Activated T-cell treated with anti-CD3 and anti-CD28 coated beads, Interleukin-2, amount 50 U/mL, for 24 hours (primary cell): ENCODE measurements around the gene TP53RK.

Experiments used
- DNase-seq: peaks from one replicate; pipeline ENCODE4 v3.0.0-alpha.2; 2020
- H3K27ac Mint-ChIP-seq: 2 replicates; pipeline ENCODE4 v1.8.0; 2020; ENCODE audit warnings: mild to moderate bottlenecking, mixed read lengths
- H3K27me3 Mint-ChIP-seq: 2 replicates; pipeline ENCODE4 v1.8.0; 2020; ENCODE audit warnings: mixed read lengths
- H3K36me3 Mint-ChIP-seq: 2 replicates; pipeline ENCODE4 v1.8.0; 2020; ENCODE audit warnings: low read depth, mixed read lengths
- H3K4me1 Mint-ChIP-seq: 2 replicates; pipeline ENCODE4 v1.8.0; 2020; ENCODE audit warnings: low read depth, mixed read lengths
- H3K4me3 Mint-ChIP-seq: 2 replicates; pipeline ENCODE4 v1.8.0; 2020; ENCODE audit warnings: mild to moderate bottlenecking, moderate library complexity, mixed read lengths
- H3K9me3 Mint-ChIP-seq: 2 replicates; pipeline ENCODE4 v1.8.0; 2020; ENCODE audit warnings: mixed read lengths

Gene TP53RK

GRCh38 chr20:46689082-46689753, at the start of gene TP53RK:
TSS of gene TP53RK (minus strand) at chr20:46689444. CDS start at chr20:46689414, 30 bp downstream.
- Mint-ChIP-seq H3K9me3 (no peaks in the 10 kb centered on the region), H3K4me1 (peaks cover 45% of the 10 kb centered on the region), H3K36me3 (peaks cover 43% of the 10 kb centered on the region), H3K27ac (peak within 1 kb of the TSS; percentile 98), H3K27me3 (no peaks in the 10 kb centered on the region), H3K4me3 (peak within 1 kb of the TSS; percentile 94)
- DNase-seq, result peak; percentile 95

- Mint-ChIP-seq H3K4me3 (no peak overlapping the region), H3K9me3 (no peaks in the 10 kb centered on the region), H3K36me3 (no peaks in the 10 kb centered on the region)
These were observed 46.2 kb upstream of the TP53RK start for GRCh38 chr20:46735436-46735835.

GRCh38 chr20:46731770-46732169, 42.5 kb upstream of the TP53RK start:
- Mint-ChIP-seq H3K9me3 (no peaks in the 10 kb centered on the region), H3K27me3 (peaks cover 22% of the 10 kb centered on the region), H3K4me3 (no peak overlapping the region), H3K27ac (no peak overlapping the region), H3K4me1 (no peaks in the 10 kb centered on the region), H3K36me3 (no peaks in the 10 kb centered on the region)
- DNase-seq, result no peak

More at GRCh38 chr20:46735436-46735835, 46.2 kb upstream of the TP53RK start:
- H3K27me3 Mint-ChIP-seq, result peaks cover 37% of the 10 kb centered on the region
- no peak overlapping the region for H3K27ac Mint-ChIP-seq
- H3K4me1 Mint-ChIP-seq, result no peaks in the 10 kb centered on the region
- DNase-seq, result no peak

GRCh38 chr20:46725186-46726165, 36.2 kb upstream of the TP53RK start:
- H3K27ac Mint-ChIP-seq, result no peak overlapping the region
- no peak overlapping the region for H3K4me3 Mint-ChIP-seq
- peaks cover 4% of the 10 kb centered on the region for H3K9me3 Mint-ChIP-seq
- no peak for DNase-seq
- peaks cover 2% of the 10 kb centered on the region for H3K4me1 Mint-ChIP-seq
- H3K27me3 Mint-ChIP-seq, result peaks cover 6% of the 10 kb centered on the region
- H3K36me3 Mint-ChIP-seq, result no peaks in the 10 kb centered on the region

- peaks cover 2% of the 10 kb centered on the region for H3K4me1 Mint-ChIP-seq
- DNase-seq, result no peak
- peaks cover 4% of the 10 kb centered on the region for H3K27me3 Mint-ChIP-seq
- H3K36me3 Mint-ChIP-seq, result no peaks in the 10 kb centered on the region
- H3K4me3 Mint-ChIP-seq, result no peak overlapping the region
- H3K27ac Mint-ChIP-seq, result no peak overlapping the region
- peaks cover 13% of the 10 kb centered on the region for H3K9me3 Mint-ChIP-seq
These were observed 35.2 kb upstream of the TP53RK start for GRCh38 chr20:46724343-46724959.

GRCh38 chr20:46723039-46723438, 33.8 kb upstream of the TP53RK start:
- H3K27me3 Mint-ChIP-seq, result no peaks in the 10 kb centered on the region
- peaks cover 16% of the 10 kb centered on the region for H3K9me3 Mint-ChIP-seq
- no peak overlapping the region for H3K27ac Mint-ChIP-seq
- H3K4me1 Mint-ChIP-seq, result peaks cover 2% of the 10 kb centered on the region
- no peak overlapping the region for H3K4me3 Mint-ChIP-seq
- no peaks in the 10 kb centered on the region for H3K36me3 Mint-ChIP-seq
- DNase-seq, result no peak

GRCh38 chr20:46722450-46722849, 33.2 kb upstream of the TP53RK start:
- Mint-ChIP-seq H3K9me3 (peaks cover 16% of the 10 kb centered on the region), H3K36me3 (no peaks in the 10 kb centered on the region), H3K27ac (no peak overlapping the region), H3K4me3 (no peak overlapping the region), H3K4me1 (peaks cover 2% of the 10 kb centered on the region), H3K27me3 (no peaks in the 10 kb centered on the region)
- DNase-seq, result no peak

GRCh38 chr20:46721476-46721875, 32.2 kb upstream of the TP53RK start:
- H3K9me3 Mint-ChIP-seq, result peaks cover 16% of the 10 kb centered on the region
- no peaks in the 10 kb centered on the region for H3K36me3 Mint-ChIP-seq
- no peak overlapping the region for H3K4me3 Mint-ChIP-seq
- H3K27me3 Mint-ChIP-seq, result no peaks in the 10 kb centered on the region
- no peak for DNase-seq
- peaks cover 2% of the 10 kb centered on the region for H3K4me1 Mint-ChIP-seq
- no peak overlapping the region for H3K27ac Mint-ChIP-seq

GRCh38 chr20:46720776-46721425, 31.7 kb upstream of the TP53RK start:
- Mint-ChIP-seq H3K36me3 (no peaks in the 10 kb centered on the region), H3K27me3 (peaks cover 1% of the 10 kb centered on the region), H3K4me3 (no peak overlapping the region), H3K9me3 (peaks cover 16% of the 10 kb centered on the region), H3K27ac (no peak overlapping the region), H3K4me1 (peaks cover 2% of the 10 kb centered on the region)
- DNase-seq, result no peak

- H3K36me3 Mint-ChIP-seq, result no peaks in the 10 kb centered on the region
- no peak for DNase-seq
- H3K4me3 Mint-ChIP-seq, result no peak overlapping the region
- peaks cover 8% of the 10 kb centered on the region for H3K27me3 Mint-ChIP-seq
- no peak overlapping the region for H3K27ac Mint-ChIP-seq
- peaks cover 2% of the 10 kb centered on the region for H3K4me1 Mint-ChIP-seq
- peaks cover 16% of the 10 kb centered on the region for H3K9me3 Mint-ChIP-seq
These were observed 30.8 kb upstream of the TP53RK start for GRCh38 chr20:46720019-46720418.

- peaks cover 16% of the 10 kb centered on the region for H3K9me3 Mint-ChIP-seq
- no peaks in the 10 kb centered on the region for H3K36me3 Mint-ChIP-seq
- peaks cover 2% of the 10 kb centered on the region for H3K4me1 Mint-ChIP-seq
- H3K4me3 Mint-ChIP-seq, result no peak overlapping the region
- no peak for DNase-seq
- H3K27ac Mint-ChIP-seq, result no peak overlapping the region
- H3K27me3 Mint-ChIP-seq, result peaks cover 28% of the 10 kb centered on the region
These were observed 28.7 kb upstream of the TP53RK start for GRCh38 chr20:46717818-46718541.

- Mint-ChIP-seq H3K9me3 (peaks cover 11% of the 10 kb centered on the region), H3K4me1 (no peaks in the 10 kb centered on the region), H3K4me3 (no peak overlapping the region), H3K27me3 (peaks cover 51% of the 10 kb centered on the region), H3K36me3 (no peaks in the 10 kb centered on the region), H3K27ac (no peak overlapping the region)
- no peak for DNase-seq
These were observed 26.1 kb upstream of the TP53RK start for GRCh38 chr20:46715292-46715756.

- Mint-ChIP-seq H3K36me3 (no peaks in the 10 kb centered on the region), H3K4me1 (peaks cover 6% of the 10 kb centered on the region), H3K27me3 (peaks cover 58% of the 10 kb centered on the region), H3K4me3 (no peak overlapping the region), H3K9me3 (peaks cover under 1% of the 10 kb centered on the region), H3K27ac (no peak overlapping the region)
- DNase-seq, result no peak
These were observed 25.0 kb upstream of the TP53RK start for GRCh38 chr20:46713957-46714834.
